ENCODE results near the gene RRN3.

- TF ChIP-seq GATA2 (IDR thresholded peaks at IDR 0.05; ENCODE audit: insufficient read depth, insufficient read length, low read depth, low read length) (no peak), POLR2AphosphoS5 (IDR thresholded peaks at IDR 0.05; ENCODE audit: insufficient read depth, low read depth, low read length) (no peak)
Observed at GRCh38 chr16:15057681-15058417, 36.2 kb downstream of the RRN3 start.
